ENCODE results near the gene CREG1.

GRCh38 chr1:167567663-167568062 is 14.1 kb upstream of the CREG1 start:
- TF ChIP-seq CTCF (IDR thresholded peaks at IDR 0.05; ENCODE audit: insufficient read depth, low read depth, low read length) (no peak), EZH2 (IDR thresholded peaks at IDR 0.05; ENCODE audit: insufficient read depth, low read length) (no peak)
